ENCODE data around the gene SEPTIN5.
A peak's percentile ranks its signal among the peaks of the same experiment; 100 is the strongest.
"Not testable (repeated sequence)": the region's sequence is repeated elsewhere in the genome, so short reads cannot be mapped to it uniquely, and the experiment has no call there.

The SEPTIN5 gene

GRCh38 chr22:19691007-19691720 is 23.1 kb upstream of the SEPTIN5 start:
- TF ChIP-seq, protein P1, sequence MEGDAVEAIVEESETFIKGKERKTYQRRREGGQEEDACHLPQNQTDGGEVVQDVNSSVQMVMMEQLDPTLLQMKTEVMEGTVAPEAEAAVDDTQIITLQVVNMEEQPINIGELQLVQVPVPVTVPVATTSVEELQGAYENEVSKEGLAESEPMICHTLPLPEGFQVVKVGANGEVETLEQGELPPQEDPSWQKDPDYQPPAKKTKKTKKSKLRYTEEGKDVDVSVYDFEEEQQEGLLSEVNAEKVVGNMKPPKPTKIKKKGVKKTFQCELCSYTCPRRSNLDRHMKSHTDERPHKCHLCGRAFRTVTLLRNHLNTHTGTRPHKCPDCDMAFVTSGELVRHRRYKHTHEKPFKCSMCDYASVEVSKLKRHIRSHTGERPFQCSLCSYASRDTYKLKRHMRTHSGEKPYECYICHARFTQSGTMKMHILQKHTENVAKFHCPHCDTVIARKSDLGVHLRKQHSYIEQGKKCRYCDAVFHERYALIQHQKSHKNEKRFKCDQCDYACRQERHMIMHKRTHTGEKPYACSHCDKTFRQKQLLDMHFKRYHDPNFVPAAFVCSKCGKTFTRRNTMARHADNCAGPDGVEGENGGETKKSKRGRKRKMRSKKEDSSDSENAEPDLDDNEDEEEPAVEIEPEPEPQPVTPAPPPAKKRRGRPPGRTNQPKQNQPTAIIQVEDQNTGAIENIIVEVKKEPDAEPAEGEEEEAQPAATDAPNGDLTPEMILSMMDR (IDR thresholded peaks at IDR 0.05; ENCODE audit: control insufficient read depth, insufficient read depth, low read depth, low read length, missing control alignments): no peak
- H3K4me3 ChIP-seq (ENCODE audit: control insufficient read depth, low read depth, low read length): peak overlapping the region; percentile 29
- DNase-seq (ENCODE audit: low read depth): no peak

GRCh38 chr22:19691721-19692341 is 22.5 kb upstream of the SEPTIN5 start:
- TF ChIP-seq, protein P1 (IDR thresholded peaks at IDR 0.05; ENCODE audit: control insufficient read depth, insufficient read depth, low read depth, low read length, missing control alignments): no peak
- peak overlapping the region; percentile 29 for H3K4me3 ChIP-seq (ENCODE audit: control insufficient read depth, low read depth, low read length)
- DNase-seq (ENCODE audit: low read depth): no peak

GRCh38 chr22:19693581-19693980 is 20.7 kb upstream of the SEPTIN5 start:
- TF ChIP-seq, protein P1 (IDR thresholded peaks at IDR 0.05; ENCODE audit: control insufficient read depth, insufficient read depth, low read depth, low read length, missing control alignments): no peak
- H3K4me3 ChIP-seq (ENCODE audit: control insufficient read depth, low read depth, low read length): no peak overlapping the region
- no peak for DNase-seq (ENCODE audit: low read depth)

DNA sequence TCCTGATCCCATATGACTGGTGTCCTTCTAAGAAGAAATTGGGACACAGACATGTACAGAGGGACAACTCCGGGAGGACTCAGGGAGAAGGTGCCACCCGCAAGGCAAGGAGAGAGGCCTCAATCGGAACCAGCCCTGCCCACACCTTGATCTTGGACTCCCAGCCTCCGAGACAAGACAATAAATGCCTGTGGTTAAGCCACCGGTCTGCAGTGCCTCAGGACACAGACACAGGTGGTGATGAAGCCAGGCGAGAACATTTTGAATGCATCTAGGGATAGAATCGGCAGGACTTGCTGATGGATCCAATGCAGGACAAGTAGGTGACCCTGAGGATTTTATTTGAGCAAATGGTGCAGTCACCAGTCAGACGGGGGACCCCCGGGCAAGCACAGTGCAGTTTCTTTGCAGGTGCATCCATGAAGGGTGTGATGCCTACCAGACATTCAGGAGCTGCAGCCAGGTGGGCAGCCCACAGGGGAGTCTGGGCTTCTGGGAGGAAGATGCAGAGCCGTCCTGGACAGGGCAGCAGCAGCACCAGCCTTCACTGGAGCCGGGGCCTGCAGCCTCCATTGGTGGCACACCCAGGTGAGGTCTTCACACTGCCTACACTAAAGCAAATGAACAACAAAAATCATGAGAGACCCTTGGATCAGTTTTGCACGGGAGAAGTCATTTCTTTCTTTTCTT is 20.2 kb upstream of the SEPTIN5 start:
- DNase-seq (ENCODE audit: low read depth): no peak
- TF ChIP-seq, protein P1 (IDR thresholded peaks at IDR 0.05; ENCODE audit: control insufficient read depth, insufficient read depth, low read depth, low read length, missing control alignments): no peak
- H3K4me3 ChIP-seq (ENCODE audit: control insufficient read depth, low read depth, low read length): no peak overlapping the region

- TF ChIP-seq, protein P1 (IDR thresholded peaks at IDR 0.05; ENCODE audit: control insufficient read depth, insufficient read depth, low read depth, low read length, missing control alignments): no peak
- H3K4me3 ChIP-seq (ENCODE audit: control insufficient read depth, low read depth, low read length): no peak overlapping the region
- no peak for DNase-seq (ENCODE audit: low read depth)
Observed at GRCh38 chr22:19694696-19695095, 19.6 kb upstream of the SEPTIN5 start.

DNA sequence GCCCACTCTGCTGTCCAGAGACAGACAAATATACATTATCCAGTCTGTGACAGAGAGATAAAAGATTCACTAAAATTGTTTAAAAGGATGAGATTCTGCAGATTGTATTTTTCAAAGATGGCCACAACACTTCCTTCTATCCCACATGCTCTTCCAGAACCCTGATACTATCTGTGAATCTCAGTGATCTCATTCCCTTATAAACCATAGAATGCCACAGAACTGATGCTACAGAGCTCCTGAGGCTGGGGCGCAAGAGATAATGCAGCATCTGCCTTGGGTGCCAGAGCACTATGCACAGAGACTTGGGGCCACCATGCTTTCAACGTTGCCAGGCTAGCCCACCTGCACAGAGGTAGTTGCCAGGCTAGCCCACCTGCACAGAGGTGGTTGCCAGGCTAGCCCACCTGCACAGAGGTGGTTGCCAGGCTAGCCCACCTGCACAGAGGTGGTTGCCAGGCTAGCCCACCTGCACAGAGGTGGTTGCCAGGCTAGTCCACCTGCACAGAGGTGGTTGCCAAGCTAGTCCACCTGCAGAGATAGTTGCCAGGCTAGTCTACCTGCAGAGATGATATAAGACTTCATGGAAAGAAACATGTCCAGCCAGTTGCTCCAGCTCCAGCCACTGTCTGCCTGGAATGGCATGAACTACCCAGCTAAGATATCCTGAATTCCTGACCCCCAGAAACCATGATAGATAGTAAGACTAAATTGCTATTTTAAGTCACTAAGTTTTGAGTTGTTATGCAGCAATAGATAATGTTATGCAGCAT is 17.6 kb upstream of the SEPTIN5 start:
- H3K4me3 ChIP-seq (ENCODE audit: control insufficient read depth, low read depth, low read length): no peak overlapping the region
- TF ChIP-seq, protein P1 (IDR thresholded peaks at IDR 0.05; ENCODE audit: control insufficient read depth, insufficient read depth, low read depth, low read length, missing control alignments): no peak
- no peak for DNase-seq (ENCODE audit: low read depth)

DNA sequence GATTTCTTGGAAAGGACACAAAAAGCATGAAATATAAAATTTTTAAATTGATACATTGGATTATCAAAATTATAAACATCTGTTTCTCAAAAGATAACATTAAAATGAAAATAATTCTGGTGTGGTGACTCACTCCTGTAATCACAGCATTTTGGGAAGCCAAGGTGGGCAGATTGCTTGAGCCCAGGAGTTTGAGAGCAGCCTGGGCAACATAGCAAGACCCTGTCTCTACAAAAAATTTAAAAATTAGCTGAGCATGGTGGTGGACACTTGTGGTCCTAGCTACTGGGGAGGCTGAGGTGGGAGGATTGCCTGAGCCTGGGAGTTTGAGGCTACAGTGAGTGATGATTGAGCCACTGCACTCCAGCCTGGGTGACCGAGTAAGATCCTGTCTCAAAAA is 16.4 kb upstream of the SEPTIN5 start:
- not testable (repeated sequence) for DNase-seq (ENCODE audit: low read depth)

More for the DNA sequence above, 16.4 kb upstream of the SEPTIN5 start:
- not testable (repeated sequence) for H3K4me3 ChIP-seq (ENCODE audit: control insufficient read depth, low read depth, low read length)

All from AG09309 (cell line).